DND-41 (cell line): ENCODE measurements around the gene GPRIN1.
A peak's percentile ranks its signal among the peaks of the same experiment; 100 is the strongest.

Experiments
- ATAC-seq: fragments of 200-7000 bp; cut with Tn5 transposase; 3 replicates; pipeline ENCODE4 v1.9.1; 2021; ENCODE audit warnings: low read depth; ENCODE audit not compliant: insufficient read depth
- DNase-seq: peaks from one replicate; pipeline ENCODE4 v3.0.0-alpha.2; 2020
- H2AFZ ChIP-seq: 2 replicates; pipeline ENCODE4 v1.6.0; 2012; ENCODE audit warnings: low read depth, low read length
- H3K27ac ChIP-seq: 2 replicates; pipeline ENCODE4 v1.5.1; 2012; ENCODE audit warnings: low read length, inconsistent platforms
- H3K27me3 ChIP-seq: fragments of 200-600 bp; sonication (generic); 2 replicates; pipeline ENCODE4 v1.6.0; 2012; ENCODE audit warnings: low read length, mild to moderate bottlenecking, inconsistent platforms; ENCODE audit not compliant: insufficient read depth, poor library complexity
- H3K36me3 ChIP-seq: 2 replicates; pipeline ENCODE4 v1.5.1; 2012; ENCODE audit warnings: low read length, inconsistent platforms; ENCODE audit not compliant: insufficient read depth
- H3K4me1 ChIP-seq: 2 replicates; pipeline ENCODE4 v1.5.1; 2012; ENCODE audit warnings: mild to moderate bottlenecking, low read length; ENCODE audit not compliant: insufficient read depth
- H3K4me2 ChIP-seq: 2 replicates; pipeline ENCODE4 v1.6.0; 2012; ENCODE audit warnings: mild to moderate bottlenecking, moderate library complexity, low read length, inconsistent platforms; ENCODE audit not compliant: insufficient read depth
- H3K4me3 ChIP-seq, 2 experiments: fragments of 200-600 bp in 1 of 2; shearing (Covaris generic) in 1 of 2; 2 replicates each; pipeline ENCODE4 v1.5.1; 2012 to 2016; ENCODE audit warnings: inconsistent platforms in 2 of 2, low read length in 2 of 2, mild to moderate bottlenecking in 2 of 2, low read depth in 1 of 2, moderate library complexity in 1 of 2
- H3K79me2 ChIP-seq: 2 replicates; pipeline ENCODE4 v1.6.0; 2012; ENCODE audit warnings: low read length, inconsistent platforms; ENCODE audit not compliant: insufficient read depth
- H3K9ac ChIP-seq: 2 replicates; pipeline ENCODE4 v1.6.0; 2012; ENCODE audit warnings: low read depth, mild to moderate bottlenecking, inconsistent platforms, low read length, moderate library complexity
- H3K9me3 ChIP-seq: 2 replicates; pipeline ENCODE4 v1.5.1; 2012; ENCODE audit warnings: low read length, moderate library complexity, mild to moderate bottlenecking, inconsistent platforms; ENCODE audit not compliant: insufficient read depth, severe bottlenecking
- H4K20me1 ChIP-seq: 2 replicates; pipeline ENCODE4 v1.6.0; 2012; ENCODE audit warnings: low read length; ENCODE audit not compliant: insufficient read depth
- EZH2 ChIP-seq: IDR thresholded peaks from 3 replicates; pipeline ENCODE4 v1.6.1; 2012; ENCODE audit warnings: borderline replicate concordance, low read depth, mild to moderate bottlenecking, moderate library complexity, low read length, inconsistent platforms; ENCODE audit not compliant: severe bottlenecking
- TF ChIP-seq, protein P1 (sequence below): IDR thresholded peaks from 2 replicates; pipeline ENCODE4 v1.5.1; 2012; ENCODE audit warnings: borderline replicate concordance, low read length, moderate library complexity, mild to moderate bottlenecking; ENCODE audit not compliant: poor library complexity, severe bottlenecking; ENCODE audit errors: extremely low read depth

GPRIN1 gene

DNA sequence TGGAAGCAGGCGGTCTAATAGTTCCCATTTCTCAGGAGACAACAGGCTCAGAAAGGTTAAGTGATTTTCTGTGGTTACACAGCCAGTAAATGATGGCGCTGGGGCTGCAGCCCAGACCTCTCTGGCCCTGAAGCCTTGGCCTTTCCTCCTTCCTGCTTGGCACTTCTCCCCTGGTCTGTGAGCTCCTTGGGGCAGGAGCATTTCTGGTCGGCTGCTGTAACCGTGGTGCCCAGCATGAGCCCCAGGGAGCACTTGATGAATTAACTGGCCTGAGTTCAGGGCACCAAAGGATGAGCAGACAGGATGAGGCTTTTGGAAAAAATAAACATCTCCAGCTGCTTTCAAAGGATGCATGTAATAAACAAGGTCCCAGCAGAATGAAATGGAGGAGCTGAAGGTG, 30.6 kb downstream of the GPRIN1 start:
- Histone ChIP-seq H3K27me3 (no peaks in the 10 kb centered on the region), H3K36me3 (no peaks in the 10 kb centered on the region), H3K27ac (no peak overlapping the region), H3K9ac (no peak overlapping the region), H3K79me2 (no peaks in the 10 kb centered on the region), H4K20me1 (no peaks in the 10 kb centered on the region), H3K4me2 (no peak overlapping the region), H3K9me3 (no peaks in the 10 kb centered on the region), H2AFZ (no peak overlapping the region), H3K4me3 (no peak overlapping the region), H3K4me1 (no peaks in the 10 kb centered on the region)
- ATAC-seq, result no peak
- no peak for TF ChIP-seq EZH2
- no peak for DNase-seq

DNA sequence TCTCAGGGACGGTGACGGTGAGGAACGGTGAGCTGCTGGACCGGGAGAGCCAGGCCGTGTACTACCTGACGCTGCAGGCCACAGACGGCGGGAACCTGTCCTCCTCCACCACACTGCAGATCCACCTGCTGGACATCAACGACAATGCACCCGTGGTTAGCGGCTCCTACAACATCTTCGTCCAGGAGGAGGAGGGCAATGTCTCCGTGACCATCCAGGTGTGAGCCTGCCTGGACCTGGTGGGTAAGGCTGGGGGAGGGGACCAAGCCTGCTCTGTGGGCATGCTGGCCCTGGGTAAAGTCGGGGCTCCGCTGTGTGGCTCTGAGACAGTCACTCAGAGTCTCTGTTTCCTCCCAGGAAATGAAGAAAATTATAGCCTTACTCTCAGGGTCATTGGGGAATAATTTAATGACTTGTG, 31.6 kb downstream of the GPRIN1 start:
- H3K9me3 ChIP-seq, result no peaks in the 10 kb centered on the region
- H3K36me3 ChIP-seq, result no peaks in the 10 kb centered on the region
- no peak overlapping the region for H2AFZ ChIP-seq
- no peaks in the 10 kb centered on the region for H3K4me1 ChIP-seq
- H3K27ac ChIP-seq, result no peak overlapping the region
- TF ChIP-seq, protein P1, sequence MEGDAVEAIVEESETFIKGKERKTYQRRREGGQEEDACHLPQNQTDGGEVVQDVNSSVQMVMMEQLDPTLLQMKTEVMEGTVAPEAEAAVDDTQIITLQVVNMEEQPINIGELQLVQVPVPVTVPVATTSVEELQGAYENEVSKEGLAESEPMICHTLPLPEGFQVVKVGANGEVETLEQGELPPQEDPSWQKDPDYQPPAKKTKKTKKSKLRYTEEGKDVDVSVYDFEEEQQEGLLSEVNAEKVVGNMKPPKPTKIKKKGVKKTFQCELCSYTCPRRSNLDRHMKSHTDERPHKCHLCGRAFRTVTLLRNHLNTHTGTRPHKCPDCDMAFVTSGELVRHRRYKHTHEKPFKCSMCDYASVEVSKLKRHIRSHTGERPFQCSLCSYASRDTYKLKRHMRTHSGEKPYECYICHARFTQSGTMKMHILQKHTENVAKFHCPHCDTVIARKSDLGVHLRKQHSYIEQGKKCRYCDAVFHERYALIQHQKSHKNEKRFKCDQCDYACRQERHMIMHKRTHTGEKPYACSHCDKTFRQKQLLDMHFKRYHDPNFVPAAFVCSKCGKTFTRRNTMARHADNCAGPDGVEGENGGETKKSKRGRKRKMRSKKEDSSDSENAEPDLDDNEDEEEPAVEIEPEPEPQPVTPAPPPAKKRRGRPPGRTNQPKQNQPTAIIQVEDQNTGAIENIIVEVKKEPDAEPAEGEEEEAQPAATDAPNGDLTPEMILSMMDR, result peak; percentile 49
- TF ChIP-seq EZH2, result no peak
- H3K79me2 ChIP-seq, result no peaks in the 10 kb centered on the region
- no peak overlapping the region for H3K4me3 ChIP-seq
- H4K20me1 ChIP-seq, result no peaks in the 10 kb centered on the region
- H3K27me3 ChIP-seq, result no peaks in the 10 kb centered on the region
- DNase-seq (peak; percentile 16), ATAC-seq (no peak)
- no peak overlapping the region for H3K4me2 ChIP-seq
- no peak overlapping the region for H3K9ac ChIP-seq

DNA sequence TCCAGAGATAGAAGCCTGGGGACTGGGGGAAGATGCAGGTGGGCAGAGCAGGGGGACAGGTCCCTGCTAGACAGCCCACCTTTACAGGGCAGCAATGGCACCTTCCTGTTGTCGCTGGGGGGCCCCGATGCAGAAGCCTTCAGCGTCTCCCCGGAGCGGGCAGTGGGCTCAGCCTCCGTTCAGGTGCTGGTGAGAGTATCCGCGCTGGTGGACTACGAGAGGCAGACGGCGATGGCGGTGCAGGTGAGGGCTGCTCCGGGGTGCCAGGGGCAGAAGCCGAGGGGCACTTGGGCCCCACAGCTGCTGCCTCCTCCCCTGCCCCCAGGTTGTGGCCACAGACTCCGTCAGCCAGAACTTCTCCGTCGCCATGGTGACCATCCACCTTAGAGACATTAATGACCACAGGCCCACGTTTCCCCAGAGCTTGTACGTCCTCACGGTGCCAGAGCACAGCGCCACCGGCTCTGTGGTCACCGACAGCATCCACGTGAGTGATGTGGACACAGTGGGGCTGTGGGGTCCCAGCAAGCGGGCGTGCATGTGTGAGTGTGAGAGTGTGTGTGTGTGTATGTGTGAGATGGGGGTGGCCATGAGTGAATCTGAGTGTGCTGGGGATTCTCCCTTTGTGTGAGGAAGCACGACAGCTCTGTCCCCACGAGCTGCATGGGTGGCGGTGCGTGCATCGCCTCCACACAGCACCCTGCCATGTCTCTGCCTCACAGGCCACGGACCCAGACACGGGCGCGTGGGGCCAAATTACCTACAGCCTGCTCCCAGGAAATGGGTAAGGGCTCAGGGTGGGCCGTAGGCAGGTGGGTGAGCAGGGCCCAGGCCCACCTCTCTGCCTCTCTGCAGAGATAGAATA, 32.4 kb downstream of the GPRIN1 start:
- DNase-seq, result no peak
- Histone ChIP-seq H3K36me3 (no peaks in the 10 kb centered on the region), H3K27ac (no peak overlapping the region), H3K79me2 (no peaks in the 10 kb centered on the region), H3K4me2 (no peak overlapping the region), H4K20me1 (no peaks in the 10 kb centered on the region), H3K9ac (no peak overlapping the region), H3K4me3 (no peak overlapping the region), H3K27me3 (no peaks in the 10 kb centered on the region), H2AFZ (no peak overlapping the region), H3K9me3 (no peaks in the 10 kb centered on the region), H3K4me1 (no peaks in the 10 kb centered on the region)
- no peak for ATAC-seq
- TF ChIP-seq, protein P1, result no peak
- no peak for TF ChIP-seq EZH2
